Posterior vena cava (tissue), 2 donors: ENCODE measurements around the gene STAT3. TPM values are rescaled to one million over a fixed set of nuclear protein-coding genes. Genes with fewer than 3 reads are reported as not detected.
"Not testable (repeated sequence)": the region's sequence is repeated elsewhere in the genome, so short reads cannot be mapped to it uniquely, and the experiment has no call there.

ENCODE experiments used
- DNase-seq: peaks from one replicate; pipeline ENCODE4 v3.0.0-alpha.2; 2020; ENCODE audit warnings: low spot score
- intact Hi-C, 2 donors: fragments of 100-400 bp; cut with DNase I; formaldehyde crosslinking; loops; one replicate each; pipeline versions ENCODE4 v1.14.1 to v1.14.2; 2022 to 2023
- total RNA-seq, 2 donors: library from RNA; stranded (reverse); fragmentation: NEBNext Ultra II Directional; extraction: Animal tissue kit (Norgen Biotek cat#: 25700); gene quantifications; one replicate each; pipeline ENCODE4 v1.2.1, GENCODE V29; 2021
- donor health status: DM: yes; HTN: yes; CAD: no.
- donor health status: DM: yes; HTN: yes; CAD: no.

STAT3 gene
- total RNA-seq, 2 donors from 2014 or later, result 230 to 241 TPM

DNA sequence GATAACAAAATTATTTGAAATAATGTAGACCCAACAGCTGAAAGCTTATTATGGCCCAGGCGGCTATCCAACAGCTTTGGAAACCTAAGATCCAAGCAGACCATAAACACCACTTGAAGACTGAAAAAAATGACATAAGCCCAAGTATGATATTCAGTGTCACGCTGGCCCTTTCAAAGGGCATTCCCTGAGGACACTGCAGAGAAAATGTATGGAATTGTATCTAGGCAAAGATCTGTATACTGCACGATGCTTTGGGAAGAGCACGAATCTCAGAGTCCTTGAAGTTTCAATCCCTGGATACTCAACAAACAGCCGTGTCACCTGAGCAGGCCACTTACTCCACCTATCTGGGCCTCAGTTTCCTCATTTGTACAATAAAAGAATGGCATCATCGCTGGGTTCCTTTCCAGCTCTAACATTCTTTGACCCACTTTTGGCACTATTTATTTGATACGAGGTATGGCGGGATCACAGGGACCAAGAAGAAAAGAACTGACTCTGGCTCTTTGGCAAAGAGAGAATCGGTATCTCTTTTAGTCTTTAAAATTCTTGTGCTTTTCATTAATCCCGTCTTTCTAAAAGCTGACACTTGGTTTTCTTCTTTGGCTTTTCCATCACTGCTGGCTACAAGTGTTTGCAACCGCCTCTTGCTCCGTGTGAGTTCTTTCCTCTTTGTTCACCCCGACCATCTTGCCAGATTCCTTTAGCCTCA lies 113.3 kb downstream of the STAT3 start:
- intact Hi-C loops, result no loop called here

DNA sequence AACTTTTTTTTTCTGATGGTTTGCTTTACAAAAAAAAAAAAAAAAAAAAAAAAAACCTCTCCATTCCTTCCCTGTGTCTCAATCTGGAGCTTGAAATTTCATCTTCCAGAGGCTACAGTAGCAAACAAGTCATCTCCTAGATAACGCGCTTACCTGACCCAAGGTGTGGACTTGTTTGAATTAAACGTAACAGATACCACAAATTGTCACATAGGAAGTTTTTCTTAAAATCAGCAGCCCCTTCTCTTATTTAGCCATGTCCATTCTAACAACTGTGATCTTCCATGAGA lies 114.0 kb downstream of the STAT3 start:
- DNase-seq, result no peak
- intact Hi-C loops, result no loop called here

More for the DNA sequence above, 113.3 kb downstream of the STAT3 start:
- no peak for DNase-seq

DNA sequence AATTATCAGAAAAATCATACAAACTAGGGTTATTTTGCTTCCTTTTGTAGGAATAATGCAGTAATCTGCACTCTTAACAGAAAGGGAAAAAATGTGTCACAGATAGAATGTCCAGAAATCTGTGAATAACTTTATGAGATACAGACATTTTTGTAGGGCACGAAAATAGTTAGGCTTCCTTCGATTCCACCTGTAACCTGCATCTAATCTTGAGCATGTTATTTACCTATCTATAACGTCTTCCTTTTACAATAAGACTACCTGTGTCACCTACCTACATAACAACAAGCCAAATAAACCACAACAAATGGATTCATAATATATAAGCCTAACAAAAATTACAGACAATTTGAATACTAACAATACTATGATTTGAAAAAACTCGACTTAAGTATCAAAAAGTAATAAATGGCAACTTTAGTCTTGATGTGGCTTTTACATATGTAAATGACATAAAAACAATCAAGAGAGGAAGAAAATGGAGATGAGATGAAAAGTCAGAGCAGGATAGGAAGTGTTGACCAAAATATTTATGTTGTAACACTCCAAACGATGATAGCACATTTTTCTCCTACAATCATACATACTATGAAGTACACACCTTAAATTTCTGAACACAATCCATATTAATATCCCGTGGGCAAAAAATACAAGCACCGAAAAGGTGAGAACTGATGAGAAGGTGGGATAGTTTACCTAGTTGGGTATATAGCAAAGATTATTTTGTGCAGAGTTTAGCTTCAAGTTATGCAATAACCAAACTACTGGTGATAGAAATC lies 114.6 kb downstream of the STAT3 start:
- intact Hi-C loops, result no loop called here
- no peak for DNase-seq

DNA sequence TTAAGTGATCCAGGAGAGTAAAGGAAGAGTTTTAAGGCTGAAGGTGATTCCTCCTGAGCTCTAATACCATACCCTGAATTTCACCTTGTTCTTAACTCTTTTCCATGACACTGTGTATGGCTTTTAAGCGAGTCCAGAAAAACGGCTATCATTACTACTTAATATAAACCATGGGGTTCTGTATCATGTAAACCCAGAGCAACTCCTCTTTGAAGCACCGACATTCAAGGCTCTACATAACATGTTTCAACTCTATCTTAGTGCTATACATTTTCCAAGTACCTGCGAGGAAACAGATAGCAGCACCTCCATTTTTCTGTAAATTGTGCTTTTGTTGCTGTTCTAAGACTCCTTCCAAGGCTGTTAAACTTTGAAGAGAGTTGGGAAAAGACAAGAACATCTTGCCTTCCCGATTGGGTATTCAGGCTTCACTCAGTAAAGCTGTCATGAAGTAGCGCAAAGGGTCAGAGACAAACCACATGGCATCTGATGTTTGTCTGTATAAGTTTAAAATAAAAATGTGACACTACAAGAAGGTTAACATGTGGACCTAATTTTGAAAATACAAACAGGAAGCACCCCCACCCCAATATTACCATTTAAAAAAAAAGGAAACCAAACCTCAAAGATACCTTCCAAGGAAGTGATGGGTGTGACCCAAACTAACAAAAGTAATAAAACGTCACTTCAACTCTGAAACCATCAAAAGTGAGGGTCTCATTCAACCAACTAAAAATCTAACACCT lies 115.9 kb downstream of the STAT3 start:
- DNase-seq, result no peak
- intact Hi-C loops, result no loop called here

DNA sequence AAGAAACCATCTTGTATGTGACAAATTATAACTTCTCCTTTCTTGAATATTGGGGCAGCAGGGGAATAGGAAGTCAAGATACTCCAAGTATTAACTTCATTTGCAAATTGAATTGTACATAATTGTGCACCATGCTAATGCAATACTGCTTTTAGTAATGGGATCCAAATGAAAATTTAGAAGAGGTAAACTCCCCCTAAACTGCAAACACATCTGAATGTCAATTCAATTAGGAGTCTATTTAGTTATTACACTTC lies 116.5 kb downstream of the STAT3 start:
- DNase-seq, result no peak
- intact Hi-C loops, result no loop called here

DNA sequence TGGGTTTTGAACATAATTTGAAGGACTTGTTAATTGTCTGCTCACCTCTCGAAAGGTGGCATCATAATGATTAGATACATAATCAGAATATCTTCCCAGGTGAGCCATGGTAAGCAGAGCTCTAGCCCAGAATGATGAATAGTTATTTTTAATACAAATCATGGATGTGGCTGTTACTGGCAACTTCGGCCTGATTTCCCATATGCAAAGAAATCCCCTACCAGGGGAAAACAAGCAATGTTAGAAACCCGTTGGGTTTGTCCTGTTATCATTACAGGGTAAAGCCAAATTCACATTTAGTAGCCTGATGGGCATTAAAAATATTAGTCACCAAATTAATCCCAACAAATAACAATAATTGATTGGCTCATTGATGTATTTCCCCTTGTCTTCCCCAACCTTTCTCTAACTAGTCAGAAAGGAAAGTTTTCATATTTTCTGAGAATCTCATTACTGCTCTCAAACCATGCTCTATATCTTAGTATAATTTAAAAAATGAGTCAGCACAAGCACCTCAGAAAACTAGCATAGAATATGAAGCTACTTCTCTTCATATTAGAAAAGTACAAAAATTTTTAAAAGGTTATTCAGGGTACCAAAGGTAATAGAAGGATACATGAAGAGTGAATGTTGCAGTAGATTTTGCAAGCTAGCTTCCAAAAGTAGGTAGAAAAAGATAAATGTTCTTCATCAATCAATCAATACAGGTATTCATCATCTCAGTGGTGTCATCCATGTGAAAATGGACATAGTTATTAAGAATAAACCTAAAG lies 117.0 kb downstream of the STAT3 start:
- DNase-seq, result no peak
- intact Hi-C loops, result no loop called here

DNA sequence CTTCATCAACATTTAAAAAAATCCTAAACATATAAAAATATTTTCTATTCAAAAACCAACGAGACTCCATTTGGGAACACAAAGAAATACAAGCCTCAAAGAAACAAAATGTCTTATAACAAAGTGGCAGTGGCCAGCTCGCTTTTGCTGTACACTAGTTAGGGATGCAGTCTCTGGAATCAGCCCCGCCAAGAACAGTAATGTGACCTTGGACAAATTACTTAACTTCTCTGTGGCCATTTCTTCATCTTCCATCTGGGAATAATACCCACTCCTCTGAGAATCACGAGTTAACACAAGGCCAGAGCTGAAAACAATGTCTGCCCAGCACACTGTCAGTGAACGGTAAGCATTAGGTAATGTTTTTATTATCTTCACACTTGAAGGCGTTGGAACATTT lies 117.6 kb downstream of the STAT3 start:
- DNase-seq, result no peak
- intact Hi-C loops, result no loop called here

DNA sequence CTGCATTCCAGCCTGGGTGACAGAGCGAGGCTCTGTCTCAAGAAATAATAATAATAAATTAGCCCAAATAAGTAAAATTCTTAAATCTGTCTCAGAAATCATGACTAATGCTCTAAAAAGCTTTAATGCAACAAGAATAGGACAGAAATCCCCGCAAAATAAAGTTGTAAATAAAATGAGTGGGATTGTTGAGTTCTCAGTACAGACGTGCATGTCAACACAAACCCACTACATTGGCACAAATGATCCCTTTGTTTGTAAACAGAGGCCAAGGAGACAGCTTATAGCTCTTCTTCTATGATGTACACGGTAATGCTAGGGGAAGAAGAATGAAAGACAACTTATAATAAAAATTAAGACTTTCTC lies 118.1 kb downstream of the STAT3 start:
- intact Hi-C loops, result no loop called here
- no peak for DNase-seq

DNA sequence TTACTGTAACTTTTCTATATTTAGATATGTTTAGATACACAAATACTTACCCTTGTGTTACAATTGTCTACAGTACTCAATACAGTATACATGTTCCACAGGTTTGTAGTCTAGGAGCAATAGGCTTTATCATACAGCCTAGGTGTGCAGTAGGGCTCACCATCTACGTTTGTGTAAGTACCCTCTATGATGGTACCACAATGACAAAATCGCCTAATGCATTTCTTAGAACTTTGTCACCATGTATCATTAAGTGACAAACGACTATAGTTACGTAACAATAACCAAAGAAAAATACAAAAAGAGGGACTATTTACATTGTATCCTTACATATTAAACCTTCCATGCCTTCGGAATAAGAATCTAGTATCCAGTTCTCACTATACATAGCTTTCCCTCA lies 120.0 kb downstream of the STAT3 start:
- intact Hi-C loops, result no loop called here
- no peak for DNase-seq

DNA sequence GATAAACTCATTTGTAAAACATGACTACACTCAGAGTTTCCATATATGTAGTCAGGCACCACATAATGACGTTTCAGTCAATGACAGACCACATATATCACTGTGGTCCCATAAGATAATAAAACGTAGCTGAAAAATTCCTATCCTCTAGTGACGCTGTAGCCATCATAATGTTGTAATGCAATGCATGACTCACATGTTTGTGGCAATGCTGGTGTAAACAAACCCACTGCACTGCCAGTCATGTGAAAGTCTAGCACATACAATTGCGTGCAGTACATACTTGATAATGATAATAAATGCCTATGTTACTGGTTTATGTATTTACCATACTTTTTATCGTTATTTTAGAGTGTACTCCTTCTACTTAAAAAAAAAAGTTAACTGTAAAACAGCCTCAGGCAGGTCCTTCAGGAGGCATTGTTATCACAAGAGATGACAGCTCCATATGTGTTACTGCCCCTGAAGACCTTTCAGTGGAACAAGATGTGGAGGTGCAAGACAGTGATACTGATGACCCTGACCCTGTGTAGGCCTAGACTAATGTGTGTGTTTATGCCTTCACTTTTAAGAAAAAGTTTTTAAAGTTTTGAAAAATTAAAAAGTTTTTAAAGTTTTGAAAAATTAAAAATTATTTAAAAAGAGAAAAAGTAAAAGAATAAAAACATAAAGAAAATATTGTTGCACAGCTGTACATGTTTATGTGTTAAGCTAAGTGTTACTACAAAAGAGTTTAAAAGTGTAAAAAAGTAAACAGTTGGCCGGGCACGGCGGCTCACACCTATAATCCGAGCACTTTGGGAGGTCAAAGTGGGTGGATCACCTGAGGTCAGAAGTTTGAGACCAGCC lies 121.1 kb downstream of the STAT3 start:
- intact Hi-C loops, result no loop called here

DNA sequence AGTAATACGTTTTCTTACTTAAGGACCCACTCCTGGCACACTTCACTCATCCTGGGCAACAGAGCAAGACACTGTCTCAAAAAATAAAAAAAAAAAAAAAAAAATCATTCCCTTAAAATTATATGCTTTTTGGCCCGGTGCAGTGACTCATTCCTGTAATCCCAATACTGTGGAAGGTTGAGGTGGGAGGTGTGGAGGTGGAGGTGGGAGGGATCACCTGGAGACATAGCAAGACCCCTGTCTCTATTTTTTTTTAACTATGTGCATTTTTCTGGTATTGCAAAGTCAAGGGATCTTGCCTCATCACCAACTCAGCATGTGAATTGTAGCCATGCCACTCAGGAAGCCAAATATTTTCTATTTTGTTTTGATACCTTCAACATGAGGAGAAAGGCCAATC lies 121.8 kb downstream of the STAT3 start:
- DNase-seq, result no peak
- intact Hi-C loops, result no loop called here

More for the DNA sequence above, 121.1 kb downstream of the STAT3 start:
- no peak for DNase-seq

DNA sequence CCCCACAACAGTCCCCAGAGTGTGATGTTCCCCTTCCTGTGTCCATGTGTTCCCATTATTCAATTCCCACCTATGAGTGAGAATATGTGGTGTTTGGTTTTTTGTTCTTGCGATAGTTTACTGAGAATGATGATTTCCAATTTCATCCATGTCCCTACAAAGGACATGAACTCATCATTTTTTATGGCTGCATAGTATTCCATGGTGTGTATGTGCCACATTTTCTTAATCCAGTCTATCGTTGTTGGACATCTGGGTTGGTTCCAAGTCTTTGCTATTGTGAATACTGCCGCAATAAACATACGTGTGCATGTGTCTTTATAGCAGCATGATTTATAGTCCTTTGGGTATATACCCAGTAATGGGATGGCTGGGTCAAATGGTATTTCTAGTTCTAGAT lies 123.9 kb downstream of the STAT3 start:
- intact Hi-C loops, DNase-seq: not testable (repeated sequence)

Other genes with a start within 250 kb of the STAT3 start
- gene RAB5C, start 233.5 kb downstream of the STAT3 start, total RNA-seq, result 100 to 1,000 TPM; 116 to 122 TPM
- gene KCNH4, start 207.3 kb downstream of the STAT3 start, total RNA-seq, result under 1 TPM; 0.23 to 0.33 TPM
- gene HCRT, start 203.0 kb downstream of the STAT3 start, total RNA-seq, result not detected
- gene GHDC, start 193.9 kb downstream of the STAT3 start, total RNA-seq, result 10 to 100 TPM; 14.5 to 16.6 TPM
- gene STAT5B, start 112.1 kb downstream of the STAT3 start, total RNA-seq, result 10 to 100 TPM; 88.6 to 96.3 TPM
- 10 to 100 TPM; 30.7 to 37.6 TPM for gene STAT5A, start 99.9 kb downstream of the STAT3 start, total RNA-seq
- gene CAVIN1, start 34.8 kb upstream of the STAT3 start, total RNA-seq, result 100 to 1,000 TPM; 733 to 737 TPM
- 10 to 100 TPM; 69.6 to 70.1 TPM for gene ATP6V0A1, start 70.4 kb upstream of the STAT3 start, total RNA-seq
- 10 to 100 TPM; 27.1 to 36.0 TPM for gene NAGLU, start 147.8 kb upstream of the STAT3 start, total RNA-seq
- gene HSD17B1, start 164.5 kb upstream of the STAT3 start, total RNA-seq, result 1 to 10 TPM in 1 of 2 donors, under 1 TPM in 1; 0.67 to 1.2 TPM
- 10 to 100 TPM; 34.0 TPM for gene COASY, start 173.7 kb upstream of the STAT3 start, total RNA-seq
- 10 to 100 TPM; 27.5 to 28.5 TPM for gene MLX, start 178.7 kb upstream of the STAT3 start, total RNA-seq
- gene PSMC3IP, start 189.3 kb upstream of the STAT3 start, total RNA-seq, result 1 to 10 TPM; 4.1 to 4.7 TPM
- gene RETREG3, start 220.9 kb upstream of the STAT3 start, total RNA-seq, result 10 to 100 TPM; 34.6 to 42.0 TPM
- gene TUBG1, start 221.2 kb upstream of the STAT3 start, total RNA-seq, result 10 to 100 TPM; 32.9 to 39.9 TPM